HL-60 (cell line): ENCODE results near the gene ZDHHC9.

Experiments
- CTCF ChIP-seq: IDR thresholded peaks from one replicate; pipeline ENCODE4 v1.5.1; 2011; ENCODE audit warnings: low read length, control low read depth, inconsistent platforms; ENCODE audit not compliant: insufficient read depth
- GABPA ChIP-seq: IDR thresholded peaks from 2 replicates; pipeline ENCODE4 v1.6.1; 2012; ENCODE audit warnings: low read depth
- POLR2AphosphoS5 ChIP-seq: IDR thresholded peaks from 2 replicates; pipeline ENCODE4 v1.6.1; 2012; ENCODE audit warnings: low read depth
- SPI1 ChIP-seq: IDR thresholded peaks from 2 replicates; pipeline ENCODE4 v1.6.1; 2012; ENCODE audit warnings: low read depth, mild to moderate bottlenecking, borderline replicate concordance
- TF ChIP-seq, protein P1 (sequence below): IDR thresholded peaks from 2 replicates; pipeline ENCODE4 v1.6.1; 2012; ENCODE audit warnings: low read depth; ENCODE audit not compliant: insufficient replicate concordance

DNA sequence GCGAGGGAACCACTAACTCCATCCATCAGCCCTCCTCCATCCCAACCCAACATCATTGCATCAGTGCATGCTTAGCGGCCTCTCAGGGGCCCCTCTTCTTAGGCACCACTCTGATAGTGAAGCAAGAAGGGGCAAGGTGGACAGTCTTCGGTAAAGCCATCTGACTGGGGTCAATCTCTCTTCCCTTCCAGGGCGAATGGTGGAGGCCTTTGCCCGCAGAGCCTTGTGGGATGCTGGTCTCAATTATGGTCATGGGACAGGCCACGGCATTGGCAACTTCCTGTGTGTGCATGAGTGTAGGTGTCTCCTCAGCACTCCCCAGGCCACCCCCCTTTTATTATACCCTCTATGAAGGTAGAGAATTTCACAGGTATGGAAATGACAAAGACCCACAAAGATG lies 82.7 kb downstream of the ZDHHC9 start:
- TF ChIP-seq, protein P1, sequence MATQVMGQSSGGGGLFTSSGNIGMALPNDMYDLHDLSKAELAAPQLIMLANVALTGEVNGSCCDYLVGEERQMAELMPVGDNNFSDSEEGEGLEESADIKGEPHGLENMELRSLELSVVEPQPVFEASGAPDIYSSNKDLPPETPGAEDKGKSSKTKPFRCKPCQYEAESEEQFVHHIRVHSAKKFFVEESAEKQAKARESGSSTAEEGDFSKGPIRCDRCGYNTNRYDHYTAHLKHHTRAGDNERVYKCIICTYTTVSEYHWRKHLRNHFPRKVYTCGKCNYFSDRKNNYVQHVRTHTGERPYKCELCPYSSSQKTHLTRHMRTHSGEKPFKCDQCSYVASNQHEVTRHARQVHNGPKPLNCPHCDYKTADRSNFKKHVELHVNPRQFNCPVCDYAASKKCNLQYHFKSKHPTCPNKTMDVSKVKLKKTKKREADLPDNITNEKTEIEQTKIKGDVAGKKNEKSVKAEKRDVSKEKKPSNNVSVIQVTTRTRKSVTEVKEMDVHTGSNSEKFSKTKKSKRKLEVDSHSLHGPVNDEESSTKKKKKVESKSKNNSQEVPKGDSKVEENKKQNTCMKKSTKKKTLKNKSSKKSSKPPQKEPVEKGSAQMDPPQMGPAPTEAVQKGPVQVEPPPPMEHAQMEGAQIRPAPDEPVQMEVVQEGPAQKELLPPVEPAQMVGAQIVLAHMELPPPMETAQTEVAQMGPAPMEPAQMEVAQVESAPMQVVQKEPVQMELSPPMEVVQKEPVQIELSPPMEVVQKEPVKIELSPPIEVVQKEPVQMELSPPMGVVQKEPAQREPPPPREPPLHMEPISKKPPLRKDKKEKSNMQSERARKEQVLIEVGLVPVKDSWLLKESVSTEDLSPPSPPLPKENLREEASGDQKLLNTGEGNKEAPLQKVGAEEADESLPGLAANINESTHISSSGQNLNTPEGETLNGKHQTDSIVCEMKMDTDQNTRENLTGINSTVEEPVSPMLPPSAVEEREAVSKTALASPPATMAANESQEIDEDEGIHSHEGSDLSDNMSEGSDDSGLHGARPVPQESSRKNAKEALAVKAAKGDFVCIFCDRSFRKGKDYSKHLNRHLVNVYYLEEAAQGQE: no peak
- TF ChIP-seq CTCF (no peak), POLR2AphosphoS5 (no peak), GABPA (no peak), SPI1 (no peak)
